Activated naive CD8-positive, alpha-beta T cell treated with anti-CD3 and anti-CD28 coated beads, Interleukin-2, amount 10 ng/mL, durations not matched to agents 7 days and 5 days (primary cell): ENCODE data around the gene CTNNAL1. TPM values are rescaled to one million over a fixed set of nuclear protein-coding genes. Genes with fewer than 3 reads are reported as not detected.
A peak's percentile ranks its signal among the peaks of the same experiment; 100 is the strongest.

Experiments used
- ATAC-seq: fragments of 150-1000 bp; cut with Tn5 transposase; one replicate; pipeline ENCODE4 v1.10.0; 2021; ENCODE audit warnings: low read depth, moderate library complexity
- POLR2A ChIA-PET: fragments of 350-600 bp; sonication (Branson Sonifier 250); formaldehyde crosslinking; loops from one replicate; lab custom pipeline; 2021; ENCODE audit warnings: antibody characterized with exemption; lab: Charles Lee
- DNase-seq: peaks from one replicate; pipeline ENCODE4 v3.0.0; 2021
- H3K27ac Mint-ChIP-seq: one replicate; pipeline ENCODE4 v1.8.0; 2022; ENCODE audit warnings: mild to moderate bottlenecking, mixed read lengths
- H3K27me3 Mint-ChIP-seq: one replicate; pipeline ENCODE4 v1.8.0; 2022; ENCODE audit warnings: mild to moderate bottlenecking, moderate library complexity, mixed read lengths
- H3K36me3 Mint-ChIP-seq: one replicate; pipeline ENCODE4 v1.8.0; 2021; ENCODE audit warnings: mild to moderate bottlenecking, mixed read lengths
- H3K4me1 Mint-ChIP-seq: one replicate; pipeline ENCODE4 v1.8.0; 2021; ENCODE audit warnings: mixed read lengths
- H3K4me3 Mint-ChIP-seq: one replicate; pipeline ENCODE4 v1.8.0; 2022; ENCODE audit warnings: mild to moderate bottlenecking, moderate library complexity, mixed read lengths
- H3K9me3 Mint-ChIP-seq: one replicate; pipeline ENCODE4 v1.8.0; 2021; ENCODE audit warnings: mixed read lengths
- total RNA-seq, 2 experiments: library from RNA; stranded (reverse); gene quantifications; one replicate each; pipeline ENCODE4 v1.2.3, GENCODE V29; 2021

Gene CTNNAL1
- total RNA-seq, 2 experiments from 2014 or later = 14.0 to 15.2 TPM

DNA sequence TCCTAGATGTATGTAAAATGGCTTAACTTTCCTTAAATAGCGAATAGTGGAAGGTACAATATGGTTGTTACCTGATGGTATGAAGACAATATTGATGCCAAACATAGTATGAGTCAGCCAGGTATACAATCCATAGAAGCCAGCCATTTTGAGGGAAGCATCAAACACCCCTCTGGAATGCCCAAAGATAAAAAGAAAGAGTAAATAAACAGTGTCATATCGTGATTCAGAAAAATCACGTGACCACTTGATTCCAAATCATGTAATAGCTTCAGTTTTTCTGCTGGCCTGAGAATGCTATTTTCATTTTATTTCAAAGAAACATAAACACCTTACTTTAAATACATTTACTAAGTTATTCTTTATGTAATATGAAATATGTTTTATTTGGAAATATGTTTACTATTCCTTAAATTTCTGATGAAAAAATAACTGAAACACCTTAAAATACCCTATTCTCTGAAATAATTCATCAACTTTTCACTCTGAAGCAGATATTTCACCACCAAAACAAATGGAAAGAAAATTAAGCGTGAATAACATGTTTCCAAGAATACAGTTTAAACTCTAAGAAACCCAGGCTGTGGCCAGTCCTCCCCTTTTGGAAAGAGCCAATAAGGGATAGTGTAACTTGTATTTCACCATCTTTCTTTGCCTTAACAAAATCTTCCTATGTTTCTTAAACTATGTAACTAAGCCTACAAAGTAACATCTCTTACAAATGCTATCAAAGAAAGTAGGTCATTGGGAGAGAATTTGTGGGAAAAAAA, 24.8 kb upstream of the CTNNAL1 start:
- POLR2A ChIA-PET = no interaction called here
- H3K27me3 Mint-ChIP-seq = no peaks in the 10 kb centered on the region
- no peak for ATAC-seq
- peaks cover 22% of the 10 kb centered on the region for H3K36me3 Mint-ChIP-seq
- H3K27ac Mint-ChIP-seq = no peak overlapping the region
- DNase-seq = no peak
- H3K4me3 Mint-ChIP-seq = no peak overlapping the region
- H3K9me3 Mint-ChIP-seq = peaks cover 1% of the 10 kb centered on the region
- H3K4me1 Mint-ChIP-seq = no peaks in the 10 kb centered on the region

DNA sequence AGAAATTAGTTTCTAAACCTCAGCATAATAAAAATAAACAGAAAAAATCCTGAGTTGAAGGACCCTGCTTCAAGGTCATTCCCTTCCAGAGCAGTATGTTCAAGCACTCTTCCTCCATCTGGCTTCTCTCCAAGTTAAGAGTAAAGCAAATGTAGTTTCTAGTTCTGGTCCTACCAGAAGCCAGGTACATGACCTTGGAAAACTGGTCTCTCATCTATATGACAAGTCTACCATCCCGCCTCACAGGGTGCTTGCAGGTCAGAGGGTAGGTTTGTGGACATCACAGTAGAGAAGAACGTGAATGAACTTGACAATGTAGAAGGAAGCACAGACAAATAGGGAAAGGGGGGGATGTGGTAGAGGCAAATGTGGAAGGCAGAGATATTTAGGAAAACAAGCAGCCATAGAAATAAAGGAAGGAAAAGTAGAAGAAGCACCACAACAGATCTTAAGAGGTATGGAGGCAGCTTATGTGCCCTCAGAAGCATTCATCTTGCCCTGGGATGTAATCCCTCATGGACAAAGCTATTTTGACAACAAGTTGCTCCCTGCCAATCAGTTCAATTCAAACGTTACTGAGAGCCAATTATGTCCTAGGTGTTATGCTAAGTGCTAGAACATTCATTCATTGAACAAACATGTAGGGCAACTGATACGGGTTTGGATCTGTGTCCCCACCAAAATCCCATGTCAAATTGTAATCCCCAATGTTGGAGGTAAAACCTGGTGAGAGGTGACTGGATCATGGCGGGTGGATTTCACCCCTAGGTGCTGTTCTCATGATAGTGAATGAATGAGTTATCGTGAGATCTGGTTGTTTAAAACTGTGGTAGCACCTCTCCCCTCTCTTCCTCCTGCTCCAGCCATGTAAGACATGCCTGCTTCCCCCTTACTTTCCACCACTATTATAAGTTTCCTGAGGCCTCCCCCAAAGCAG, 23.7 kb upstream of the CTNNAL1 start:
- Mint-ChIP-seq H3K36me3 (peaks cover 17% of the 10 kb centered on the region), H3K4me3 (no peak overlapping the region), H3K4me1 (no peaks in the 10 kb centered on the region), H3K27ac (no peak overlapping the region), H3K27me3 (no peaks in the 10 kb centered on the region), H3K9me3 (no peaks in the 10 kb centered on the region)
- DNase-seq (no peak), ATAC-seq (no peak)
- POLR2A ChIA-PET = no interaction called here

DNA sequence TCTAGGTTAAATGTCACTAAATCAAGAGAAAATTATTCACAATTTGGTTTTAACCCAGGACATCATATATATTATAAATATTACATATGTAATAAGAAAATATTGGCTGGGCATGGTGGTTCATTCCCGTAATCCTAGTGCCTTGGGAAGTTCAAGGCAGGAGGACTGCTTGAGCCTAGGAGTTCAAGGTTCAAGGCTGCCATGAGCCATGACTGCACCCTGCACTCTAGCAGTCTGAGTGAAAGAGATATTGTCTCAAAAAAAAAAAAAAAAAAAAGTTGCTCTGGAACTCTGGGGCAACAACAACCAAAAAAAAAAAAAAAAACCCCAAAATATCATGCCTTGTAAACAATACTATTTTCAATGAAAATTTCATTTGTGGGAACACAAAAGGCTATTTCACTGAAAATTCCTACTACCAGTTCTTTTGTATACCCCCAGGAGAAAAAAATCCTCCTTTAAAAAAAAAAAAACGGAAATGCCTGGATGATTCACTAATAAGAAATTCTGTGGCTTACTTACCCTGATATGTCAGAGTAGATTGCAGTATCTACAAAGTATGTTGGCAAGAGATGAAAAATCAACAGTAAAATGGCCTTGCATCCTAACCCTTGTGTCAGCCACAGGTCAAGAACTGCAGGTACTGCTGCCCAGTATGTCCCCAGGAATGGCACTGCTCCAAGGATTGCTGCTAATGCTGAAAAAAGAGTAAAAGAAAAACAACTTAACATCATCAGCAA, 22.6 kb upstream of the CTNNAL1 start:
- peaks cover 17% of the 10 kb centered on the region for H3K36me3 Mint-ChIP-seq
- no peaks in the 10 kb centered on the region for H3K9me3 Mint-ChIP-seq
- POLR2A ChIA-PET = no interaction called here
- no peak for DNase-seq
- H3K27ac Mint-ChIP-seq = no peak overlapping the region
- H3K4me1 Mint-ChIP-seq = no peaks in the 10 kb centered on the region
- no peaks in the 10 kb centered on the region for H3K27me3 Mint-ChIP-seq
- H3K4me3 Mint-ChIP-seq = no peak overlapping the region
- ATAC-seq = no peak

DNA sequence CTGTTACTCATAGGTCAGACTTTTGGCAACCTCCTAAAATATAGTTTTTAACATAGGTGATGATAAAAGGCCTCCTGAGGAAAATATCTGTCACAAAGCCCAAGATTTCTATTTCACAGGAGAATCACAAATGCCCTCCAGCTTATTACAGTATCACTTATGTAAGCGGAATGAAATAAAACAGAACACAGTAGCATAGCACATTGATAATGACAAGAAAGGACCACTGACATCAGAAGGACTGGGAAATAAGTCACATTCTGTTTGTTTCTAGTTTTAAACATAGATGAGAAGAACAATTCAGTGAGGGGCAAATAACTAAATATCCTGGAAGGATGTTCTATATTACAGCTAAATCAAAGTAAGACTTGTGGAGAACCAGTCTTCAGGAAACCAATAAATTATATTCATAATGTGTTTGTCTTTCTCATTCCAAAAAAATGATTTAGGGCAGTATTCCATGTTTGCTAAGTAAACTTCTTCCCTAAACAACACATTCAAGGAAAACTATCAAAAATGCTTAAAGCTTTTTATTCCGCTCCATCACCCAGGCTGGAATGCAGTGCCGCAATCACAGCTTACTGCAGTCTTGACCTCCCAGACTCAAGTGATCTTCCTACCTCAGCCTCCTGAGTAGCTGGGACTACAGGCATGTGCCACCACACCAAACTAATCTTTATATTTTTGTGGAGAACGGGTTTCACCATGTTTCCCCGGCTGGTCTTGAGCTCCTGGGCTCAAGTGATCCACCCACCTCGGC, 20.8 kb upstream of the CTNNAL1 start:
- ATAC-seq = no peak
- H3K27ac Mint-ChIP-seq = peak overlapping the region; percentile 54

DNA sequence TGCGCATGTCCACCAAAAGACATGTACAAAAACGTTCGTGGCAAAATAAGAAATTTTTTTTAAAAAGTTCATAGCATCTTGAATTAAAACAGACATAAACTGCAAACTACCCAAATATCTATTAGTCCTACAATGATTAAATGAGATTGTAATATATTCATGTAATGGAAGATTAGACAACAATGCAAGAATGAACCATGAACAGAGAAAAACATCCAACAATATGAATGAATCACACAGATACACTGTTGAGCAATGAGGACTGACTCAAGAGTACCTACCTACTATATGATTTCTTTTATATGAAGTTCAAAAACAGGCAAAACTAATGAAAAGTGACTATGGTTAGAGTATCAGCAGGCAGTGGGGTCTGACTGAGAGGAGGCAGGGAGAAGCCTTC, 17.9 kb upstream of the CTNNAL1 start:
- DNase-seq (no peak), ATAC-seq (no peak)
- Mint-ChIP-seq H3K27ac (no peak overlapping the region), H3K36me3 (peaks cover 13% of the 10 kb centered on the region), H3K27me3 (no peaks in the 10 kb centered on the region), H3K4me3 (no peak overlapping the region), H3K4me1 (peaks cover 3% of the 10 kb centered on the region), H3K9me3 (no peaks in the 10 kb centered on the region)
- POLR2A ChIA-PET = no interaction called here

More for the DNA sequence above, 20.8 kb upstream of the CTNNAL1 start:
- DNase-seq = no peak
- H3K4me3 Mint-ChIP-seq = no peak overlapping the region
- no peaks in the 10 kb centered on the region for H3K9me3 Mint-ChIP-seq
- no peaks in the 10 kb centered on the region for H3K27me3 Mint-ChIP-seq
- H3K4me1 Mint-ChIP-seq = no peaks in the 10 kb centered on the region
- H3K36me3 Mint-ChIP-seq = peaks cover 16% of the 10 kb centered on the region
- POLR2A ChIA-PET = no interaction called here

DNA sequence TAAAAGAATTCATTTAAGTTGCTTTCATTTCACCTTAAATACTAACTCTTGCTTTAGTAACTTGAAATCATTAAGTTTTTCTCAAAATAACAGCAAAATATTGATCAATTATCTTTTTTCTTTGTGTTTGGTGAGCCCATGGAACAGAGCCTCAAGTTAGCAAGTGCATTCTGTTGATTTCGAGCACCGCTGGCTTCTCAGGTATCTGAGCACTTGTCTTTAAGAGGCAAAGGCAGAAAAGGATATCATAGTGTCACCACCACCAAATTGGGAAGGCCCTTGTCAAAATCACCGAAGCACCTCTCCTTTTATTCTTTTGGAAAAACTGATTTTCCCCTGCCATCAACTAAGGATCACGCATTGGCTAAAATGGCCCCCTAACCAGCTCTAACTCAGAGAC, 17.1 kb upstream of the CTNNAL1 start:
- Mint-ChIP-seq H3K27ac (no peak overlapping the region), H3K36me3 (peaks cover 9% of the 10 kb centered on the region), H3K4me1 (peaks cover 3% of the 10 kb centered on the region), H3K4me3 (no peak overlapping the region), H3K9me3 (no peaks in the 10 kb centered on the region), H3K27me3 (no peaks in the 10 kb centered on the region)
- DNase-seq (no peak), ATAC-seq (no peak)
- POLR2A ChIA-PET = no interaction called here

DNA sequence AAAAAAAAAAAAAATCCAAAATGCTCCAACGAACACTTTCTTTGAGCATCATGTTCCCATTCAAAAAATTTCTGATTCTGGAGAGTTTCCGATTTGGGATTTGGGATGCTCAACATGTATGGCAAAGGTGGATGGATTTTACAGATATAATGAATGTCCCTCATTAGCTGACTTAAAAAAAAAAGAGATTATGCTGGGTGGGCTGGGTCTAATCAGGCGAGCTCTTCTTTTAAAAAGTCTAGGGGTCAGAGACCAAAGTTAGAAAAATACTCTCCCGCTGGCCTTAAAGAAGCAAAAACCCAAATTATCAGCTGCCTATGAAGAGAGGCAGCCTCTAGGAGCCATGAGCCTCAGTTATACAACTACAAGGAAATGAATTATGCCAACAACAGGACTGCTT, 15.2 kb upstream of the CTNNAL1 start:
- Mint-ChIP-seq H3K36me3 (peaks cover 6% of the 10 kb centered on the region), H3K4me3 (no peak overlapping the region), H3K4me1 (peaks cover 3% of the 10 kb centered on the region), H3K9me3 (no peaks in the 10 kb centered on the region), H3K27ac (no peak overlapping the region), H3K27me3 (no peaks in the 10 kb centered on the region)
- DNase-seq (no peak), ATAC-seq (no peak)
- POLR2A ChIA-PET = no interaction called here

DNA sequence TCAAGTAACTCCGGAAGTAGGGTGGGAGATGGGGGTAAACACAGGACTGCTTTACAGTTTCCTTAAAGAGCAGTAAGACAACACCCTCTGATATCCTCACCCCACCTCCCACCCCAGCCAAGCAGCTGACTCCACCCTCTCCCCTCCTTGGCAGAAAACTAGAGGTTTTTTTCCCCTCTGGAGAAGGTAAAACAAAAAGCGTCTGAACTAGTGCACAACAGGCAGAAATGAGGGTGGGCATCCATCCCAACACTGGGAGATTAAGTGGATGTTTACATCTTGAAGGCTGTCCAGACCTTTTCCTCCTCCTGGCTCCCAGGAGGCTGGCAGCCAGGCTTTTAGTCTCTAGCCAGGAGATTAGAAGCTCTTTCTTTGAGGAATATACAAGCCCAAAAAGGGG, 13.9 kb upstream of the CTNNAL1 start:
- no peak overlapping the region for H3K27ac Mint-ChIP-seq
- no peak overlapping the region for H3K4me3 Mint-ChIP-seq
- H3K9me3 Mint-ChIP-seq = no peaks in the 10 kb centered on the region
- peaks cover 3% of the 10 kb centered on the region for H3K4me1 Mint-ChIP-seq
- DNase-seq = no peak
- ATAC-seq = no peak
- peaks cover 6% of the 10 kb centered on the region for H3K36me3 Mint-ChIP-seq
- POLR2A ChIA-PET = no interaction called here
- no peaks in the 10 kb centered on the region for H3K27me3 Mint-ChIP-seq

DNA sequence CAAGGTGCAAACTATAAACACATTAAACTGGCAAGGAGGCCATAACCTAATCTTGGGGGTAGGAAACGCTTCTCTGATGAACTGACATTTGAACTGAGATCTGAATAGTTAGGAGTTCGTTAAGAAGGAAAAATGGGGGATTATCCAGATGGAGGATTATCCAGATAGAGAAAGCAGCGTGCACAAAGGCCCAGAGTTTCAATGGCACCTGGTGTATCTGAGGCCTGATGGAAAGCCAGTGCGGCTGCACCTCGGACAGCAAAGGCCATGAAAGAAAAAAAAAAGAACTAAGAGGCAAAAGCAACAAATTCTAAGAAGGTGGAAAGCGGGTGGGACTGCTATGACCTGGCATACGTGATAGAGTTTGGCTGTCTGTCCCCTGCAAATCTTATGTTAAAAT, 13.0 kb upstream of the CTNNAL1 start:
- DNase-seq (no peak), ATAC-seq (no peak)
- H3K4me1 Mint-ChIP-seq = peaks cover 3% of the 10 kb centered on the region
- POLR2A ChIA-PET = no interaction called here
- no peaks in the 10 kb centered on the region for H3K9me3 Mint-ChIP-seq
- H3K27ac Mint-ChIP-seq = no peak overlapping the region
- H3K27me3 Mint-ChIP-seq = no peaks in the 10 kb centered on the region
- H3K36me3 Mint-ChIP-seq = peaks cover 3% of the 10 kb centered on the region
- H3K4me3 Mint-ChIP-seq = no peak overlapping the region

DNA sequence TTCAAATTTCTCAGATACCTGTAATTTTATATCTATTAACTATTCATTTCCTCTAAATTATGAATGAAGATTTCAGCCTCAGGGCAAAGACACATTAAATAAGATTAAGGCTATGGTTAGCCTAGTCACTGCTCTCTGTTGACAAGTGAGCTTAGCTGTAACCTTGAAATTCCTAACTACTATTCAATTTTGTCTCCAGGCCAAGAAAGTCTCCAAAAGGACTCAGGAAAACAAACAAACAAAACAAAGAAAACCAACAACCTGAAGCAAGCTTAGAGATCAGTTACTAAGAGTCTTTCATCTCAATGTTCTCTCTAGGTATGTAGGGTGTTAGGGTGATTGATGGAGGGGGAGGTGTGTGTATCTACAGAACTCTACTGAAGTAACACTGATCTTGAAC, 9.6 kb upstream of the CTNNAL1 start:
- H3K4me1 Mint-ChIP-seq = peaks cover 9% of the 10 kb centered on the region

DNA sequence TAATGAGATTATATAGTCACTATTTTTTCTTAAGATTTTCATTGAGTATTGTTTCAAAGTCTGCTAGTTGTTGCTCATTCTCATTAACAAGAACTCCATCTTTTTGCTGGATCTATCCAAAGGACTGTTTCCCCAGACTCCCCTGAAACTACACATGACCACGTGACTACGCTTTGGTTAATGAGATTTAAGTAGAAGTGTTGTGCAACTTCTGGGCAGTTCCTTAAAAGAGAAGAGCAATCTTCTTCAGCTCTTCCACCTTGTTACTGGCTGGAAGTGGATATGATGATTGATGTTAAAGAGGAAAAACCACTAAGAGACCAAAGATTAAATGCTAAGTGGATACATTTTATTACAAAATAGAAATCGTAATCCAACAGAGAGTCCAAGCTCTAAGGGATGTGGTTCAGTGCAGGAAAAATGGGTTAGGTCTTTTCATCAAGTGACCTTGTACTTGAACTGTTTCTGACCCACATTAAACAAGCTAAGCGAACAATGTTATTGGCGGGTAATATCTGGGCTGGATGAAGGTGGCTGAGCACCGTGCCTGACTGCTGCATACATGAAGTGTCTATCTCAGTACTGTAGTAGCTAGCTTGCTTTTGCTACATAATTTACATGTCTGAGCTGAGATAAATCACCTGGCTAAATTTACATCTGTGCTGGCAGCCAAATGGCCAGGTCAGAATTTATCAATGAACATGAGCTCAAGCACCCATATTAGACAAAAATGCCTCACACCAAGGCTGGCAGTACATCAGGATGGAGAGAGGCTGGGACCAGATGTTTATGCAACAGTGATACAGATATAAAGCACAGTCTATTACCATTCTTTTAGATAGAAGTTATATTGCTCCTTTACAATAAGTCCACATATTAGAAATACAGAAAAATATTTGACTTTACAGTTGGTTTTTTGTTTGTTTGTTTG, 7.5 kb upstream of the CTNNAL1 start:
- POLR2A ChIA-PET = no interaction called here
- DNase-seq (no peak), ATAC-seq (no peak)
- Mint-ChIP-seq H3K27ac (no peak overlapping the region), H3K27me3 (no peaks in the 10 kb centered on the region), H3K9me3 (no peaks in the 10 kb centered on the region), H3K36me3 (peaks cover 8% of the 10 kb centered on the region), H3K4me1 (peaks cover 5% of the 10 kb centered on the region), H3K4me3 (no peak overlapping the region)

More for the DNA sequence above, 9.6 kb upstream of the CTNNAL1 start:
- Mint-ChIP-seq H3K27ac (no peak overlapping the region), H3K27me3 (no peaks in the 10 kb centered on the region), H3K9me3 (no peaks in the 10 kb centered on the region), H3K36me3 (peaks cover 8% of the 10 kb centered on the region), H3K4me3 (no peak overlapping the region)
- DNase-seq (no peak), ATAC-seq (no peak)
- POLR2A ChIA-PET = no interaction called here

DNA sequence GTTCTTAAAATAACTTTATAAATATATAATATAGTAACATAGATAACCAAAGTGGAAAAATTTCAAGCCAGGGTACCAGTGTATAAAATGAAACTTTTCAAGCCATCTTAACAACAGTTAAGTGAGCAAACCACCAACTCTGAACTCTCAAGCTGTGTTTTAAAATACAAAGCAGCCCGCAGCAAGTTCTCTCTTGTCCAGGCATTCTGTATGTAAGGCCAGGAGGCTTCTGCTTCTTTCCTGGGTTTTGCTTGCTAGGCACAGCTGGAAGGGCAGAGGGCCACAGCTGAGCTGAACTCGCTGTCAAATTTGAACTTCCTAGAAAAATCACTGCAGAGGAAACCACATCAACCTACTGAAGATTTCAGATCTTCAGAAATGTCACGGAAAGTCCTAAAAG, 6.8 kb upstream of the CTNNAL1 start:
- Mint-ChIP-seq H3K27ac (no peak overlapping the region), H3K36me3 (peaks cover 8% of the 10 kb centered on the region), H3K4me3 (no peak overlapping the region), H3K9me3 (no peaks in the 10 kb centered on the region), H3K27me3 (no peaks in the 10 kb centered on the region), H3K4me1 (peaks cover 5% of the 10 kb centered on the region)
- no peak for DNase-seq
- POLR2A ChIA-PET = no interaction called here
- ATAC-seq = no peak
